ENCODE results near the gene LSAMP. TPM values are rescaled to one million over a fixed set of nuclear protein-coding genes. Genes with fewer than 3 reads are reported as not detected.
"Not testable (repeated sequence)": the region's sequence is repeated elsewhere in the genome, so short reads cannot be mapped to it uniquely, and the experiment has no call there.

Gene LSAMP
- total and polyA plus RNA-seq, 7 donors: 0.23 to 47.1 (median 22.9) TPM

DNA sequence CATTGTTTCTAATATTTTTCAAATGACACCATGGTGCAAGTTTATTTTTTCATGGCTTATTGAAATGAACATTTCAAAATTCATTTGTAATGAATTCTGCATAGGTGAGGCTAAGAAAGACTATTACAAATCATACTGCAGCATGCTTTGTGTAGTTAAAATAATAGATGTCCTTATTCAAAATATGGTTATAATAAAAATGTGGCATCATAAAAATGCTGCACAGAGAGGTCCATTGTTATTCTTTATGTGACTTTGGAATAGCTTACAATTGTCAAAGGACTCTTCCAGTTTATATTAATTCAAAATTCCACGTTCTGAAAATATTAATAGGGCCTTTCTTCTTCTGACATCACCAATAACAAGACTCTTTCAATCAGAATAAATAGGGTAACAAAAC, 599.3 kb downstream of the LSAMP start:
- DNase-seq: no peak
- intact Hi-C loops (cut with DNase I): no loop called here
- Histone ChIP-seq H3K4me3 (no peak overlapping the region), H3K27me3 (no peaks in the 10 kb centered on the region), H3K4me1 (no peaks in the 10 kb centered on the region), H3K36me3 (peaks cover 0 to 10% (median 0%) of the 10 kb centered on the region in 4 donors), H3K27ac (no peak overlapping the region), H3K9me3 (no peaks in the 10 kb centered on the region)
- TF ChIP-seq EP300 (IDR thresholded peaks at IDR 0.05): no peak
- TF ChIP-seq, protein P1, sequence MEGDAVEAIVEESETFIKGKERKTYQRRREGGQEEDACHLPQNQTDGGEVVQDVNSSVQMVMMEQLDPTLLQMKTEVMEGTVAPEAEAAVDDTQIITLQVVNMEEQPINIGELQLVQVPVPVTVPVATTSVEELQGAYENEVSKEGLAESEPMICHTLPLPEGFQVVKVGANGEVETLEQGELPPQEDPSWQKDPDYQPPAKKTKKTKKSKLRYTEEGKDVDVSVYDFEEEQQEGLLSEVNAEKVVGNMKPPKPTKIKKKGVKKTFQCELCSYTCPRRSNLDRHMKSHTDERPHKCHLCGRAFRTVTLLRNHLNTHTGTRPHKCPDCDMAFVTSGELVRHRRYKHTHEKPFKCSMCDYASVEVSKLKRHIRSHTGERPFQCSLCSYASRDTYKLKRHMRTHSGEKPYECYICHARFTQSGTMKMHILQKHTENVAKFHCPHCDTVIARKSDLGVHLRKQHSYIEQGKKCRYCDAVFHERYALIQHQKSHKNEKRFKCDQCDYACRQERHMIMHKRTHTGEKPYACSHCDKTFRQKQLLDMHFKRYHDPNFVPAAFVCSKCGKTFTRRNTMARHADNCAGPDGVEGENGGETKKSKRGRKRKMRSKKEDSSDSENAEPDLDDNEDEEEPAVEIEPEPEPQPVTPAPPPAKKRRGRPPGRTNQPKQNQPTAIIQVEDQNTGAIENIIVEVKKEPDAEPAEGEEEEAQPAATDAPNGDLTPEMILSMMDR (IDR thresholded peaks at IDR 0.05): no peak
- WGBS, 2 donors: 20 to 26% methylated on average over 1 of the region's 1 CpG

DNA sequence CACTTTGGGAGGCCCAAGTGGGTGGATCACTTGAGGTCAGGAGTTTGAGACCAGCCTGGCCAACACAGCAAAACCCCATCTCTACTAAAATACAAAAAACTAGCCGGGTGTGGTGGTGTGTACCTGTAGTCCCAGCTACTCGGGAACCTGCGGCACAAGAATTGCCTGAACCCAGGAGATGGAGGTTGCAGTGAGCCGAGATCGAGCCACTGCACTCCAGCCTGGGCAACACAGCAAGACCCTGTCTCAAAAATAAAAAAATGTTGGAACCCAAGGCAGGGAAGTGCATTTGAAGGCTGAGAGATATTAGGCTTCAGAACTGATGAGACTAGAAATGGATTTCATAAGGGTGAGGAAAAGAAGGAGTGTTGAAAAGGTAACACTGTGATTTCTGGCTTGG, 600.6 kb downstream of the LSAMP start:
- H3K27ac ChIP-seq; intact Hi-C loops (cut with DNase I); DNase-seq; H3K9me3 ChIP-seq; H3K27me3 ChIP-seq; H3K4me1 ChIP-seq; H3K4me3 ChIP-seq: not testable (repeated sequence)
- H3K36me3 ChIP-seq: peaks cover 0 to 10% (median 0%) of the 10 kb centered on the region in 4 donors
- WGBS, 2 donors: 94 to 95% methylated on average over 5 of the region's 5 CpGs

GRCh38 chr3:115843206-115843605, 602.1 kb downstream of the LSAMP start:
- Histone ChIP-seq H3K4me1 (no peaks in the 10 kb centered on the region), H3K4me3 (no peak overlapping the region), H3K27me3 (no peaks in the 10 kb centered on the region), H3K9me3 (no peaks in the 10 kb centered on the region), H3K36me3 (peaks cover 0 to 10% (median 0%) of the 10 kb centered on the region in 4 donors), H3K27ac (no peak overlapping the region)
- TF ChIP-seq, protein P1 (IDR thresholded peaks at IDR 0.05): no peak
- TF ChIP-seq EP300 (IDR thresholded peaks at IDR 0.05) (no peak), POLR2A (IDR thresholded peaks at IDR 0.05) (no peak)
- WGBS, 2 donors: 54 to 69% methylated on average over 1 of the region's 1 CpG
- intact Hi-C loops (cut with DNase I): no loop called here
- DNase-seq: no peak

DNA sequence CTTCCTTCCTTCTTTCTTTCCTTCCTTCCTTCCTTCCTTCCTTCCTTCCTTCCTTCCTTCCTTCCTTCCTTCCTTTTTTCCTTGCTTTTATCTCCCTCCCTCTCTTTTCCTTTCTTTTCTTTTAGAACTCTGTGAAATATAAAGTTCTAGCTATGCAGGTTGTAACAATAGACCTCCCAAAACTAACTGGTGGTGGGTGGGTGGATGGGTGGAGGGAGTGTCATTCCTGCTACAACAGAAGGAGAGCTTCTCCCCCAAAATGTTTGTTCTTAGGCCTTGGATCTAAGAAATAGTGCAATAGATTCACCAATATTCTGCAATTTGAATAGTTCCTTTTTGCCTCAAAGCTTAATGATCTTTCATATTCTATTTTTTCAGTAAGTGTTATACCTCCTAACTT, 606.0 kb downstream of the LSAMP start:
- TF ChIP-seq EP300 (IDR thresholded peaks at IDR 0.05): no peak
- peaks cover 0 to 3% (median 1%) of the 10 kb centered on the region in 4 donors for H3K4me1 ChIP-seq
- H3K9me3 ChIP-seq: no peaks in the 10 kb centered on the region
- H3K27ac ChIP-seq: no peak overlapping the region
- intact Hi-C loops (cut with DNase I): loop anchor here (10.0 kb wide), 1 partner anchor 626 kb away; no protein-coding TSS in a partner anchor
- H3K4me3 ChIP-seq: no peak overlapping the region
- no peak for DNase-seq
- H3K27me3 ChIP-seq: no peaks in the 10 kb centered on the region
- H3K36me3 ChIP-seq: peaks cover 0 to 10% (median 0%) of the 10 kb centered on the region in 4 donors

- no peak for DNase-seq
- Histone ChIP-seq H3K4me3 (no peak overlapping the region), H3K27me3 (no peaks in the 10 kb centered on the region), H3K4me1 (peaks cover 0 to 8% (median 4%) of the 10 kb centered on the region in 4 donors), H3K9me3 (no peaks in the 10 kb centered on the region), H3K27ac (no peak overlapping the region), H3K36me3 (peaks cover 0 to 10% (median 0%) of the 10 kb centered on the region in 4 donors)
- WGBS, 2 donors: 91 to 92% methylated on average over 8 of the region's 8 CpGs
- intact Hi-C loops (cut with DNase I): loop anchor here (10.0 kb wide), 1 partner anchor 626 kb away; no protein-coding TSS in a partner anchor
- TF ChIP-seq, protein P1 (IDR thresholded peaks at IDR 0.05): no peak
- TF ChIP-seq POLR2AphosphoS5 (IDR thresholded peaks at IDR 0.05) (no peak), POLR2A (IDR thresholded peaks at IDR 0.05) (no peak), EP300 (IDR thresholded peaks at IDR 0.05) (no peak)
These were observed 606.5 kb downstream of the LSAMP start for GRCh38 chr3:115838786-115839185.

GRCh38 chr3:115836944-115837343, 608.3 kb downstream of the LSAMP start:
- TF ChIP-seq EP300 (IDR thresholded peaks at IDR 0.05): no peak
- TF ChIP-seq, protein P1 (IDR thresholded peaks at IDR 0.05): no peak
- TF ChIP-seq POLR2AphosphoS5 (IDR thresholded peaks at IDR 0.05): no peak
- no peak for TF ChIP-seq POLR2A (IDR thresholded peaks at IDR 0.05)
- Histone ChIP-seq H3K9me3 (no peaks in the 10 kb centered on the region), H3K36me3 (peaks cover 0 to 7% (median 0%) of the 10 kb centered on the region in 4 donors), H3K4me3 (no peak overlapping the region), H3K27ac (no peak overlapping the region), H3K4me1 (peaks cover 0 to 15% (median 12%) of the 10 kb centered on the region in 4 donors), H3K27me3 (no peaks in the 10 kb centered on the region)
- intact Hi-C loops (cut with DNase I): loop anchor here (10.0 kb wide), 1 partner anchor 628 kb away; no protein-coding TSS in a partner anchor
- WGBS, 2 donors: 29 to 57% methylated on average over 3 of the region's 3 CpGs
- DNase-seq: no peak

Data from sigmoid colon (tissue), 7 donors.